Mesothelial cell of epicardium (in vitro differentiated cells): Measurements from ENCODE around the gene ZNF691. TPM values are rescaled to one million over a fixed set of nuclear protein-coding genes. Genes with fewer than 3 reads are reported as not detected.

Source experiments
- DNase-seq, 2 experiments: peaks; one replicate each; pipeline ENCODE4 v3.0.0; 2021; ENCODE audit warnings: low spot score in 2 of 2; ENCODE audit not compliant: unreplicated experiment in 2 of 2
- H3K27ac Mint-ChIP-seq: 2 replicates; pipeline ENCODE4 v1.8.0; 2021; ENCODE audit warnings: mixed read lengths
- H3K27me3 Mint-ChIP-seq: 2 replicates; pipeline ENCODE4 v1.8.0; 2021; ENCODE audit warnings: low read depth, mixed read lengths
- H3K36me3 Mint-ChIP-seq: 2 replicates; pipeline ENCODE4 v1.8.0; 2021; ENCODE audit warnings: mixed read lengths
- H3K4me1 Mint-ChIP-seq: 2 replicates; pipeline ENCODE4 v1.8.0; 2021; ENCODE audit warnings: mixed read lengths
- H3K4me3 Mint-ChIP-seq: 2 replicates; pipeline ENCODE4 v1.8.0; 2021; ENCODE audit warnings: mild to moderate bottlenecking, moderate library complexity, mixed read lengths
- H3K9me3 Mint-ChIP-seq: 2 replicates; pipeline ENCODE4 v1.8.0; 2021; ENCODE audit warnings: mixed read lengths
- total RNA-seq: library from RNA; stranded (reverse); gene quantifications from 3 replicates; pipeline ENCODE4 v1.2.1, GENCODE V29; 2021
- TF ChIP-seq, protein P1 (sequence below): fragments of 200-600 bp; sonication (generic); IDR thresholded peaks from one replicate; pipeline ENCODE4 v1.5.0; 2021; ENCODE audit warnings: antibody characterized with exemption; ENCODE audit not compliant: unreplicated experiment

Gene ZNF691
- total RNA-seq, 1 donor from 2014 or later: 15.2 TPM

- peaks cover 14% of the 10 kb centered on the region for H3K9me3 Mint-ChIP-seq
- H3K27me3 Mint-ChIP-seq: no peaks in the 10 kb centered on the region
- peak overlapping the region; percentile 91 for H3K4me3 Mint-ChIP-seq
- H3K4me1 Mint-ChIP-seq: peaks cover 19% of the 10 kb centered on the region
- H3K27ac Mint-ChIP-seq: no peak overlapping the region
- H3K36me3 Mint-ChIP-seq: peaks cover 42% of the 10 kb centered on the region
- DNase-seq: no peak
- TF ChIP-seq, protein P1, sequence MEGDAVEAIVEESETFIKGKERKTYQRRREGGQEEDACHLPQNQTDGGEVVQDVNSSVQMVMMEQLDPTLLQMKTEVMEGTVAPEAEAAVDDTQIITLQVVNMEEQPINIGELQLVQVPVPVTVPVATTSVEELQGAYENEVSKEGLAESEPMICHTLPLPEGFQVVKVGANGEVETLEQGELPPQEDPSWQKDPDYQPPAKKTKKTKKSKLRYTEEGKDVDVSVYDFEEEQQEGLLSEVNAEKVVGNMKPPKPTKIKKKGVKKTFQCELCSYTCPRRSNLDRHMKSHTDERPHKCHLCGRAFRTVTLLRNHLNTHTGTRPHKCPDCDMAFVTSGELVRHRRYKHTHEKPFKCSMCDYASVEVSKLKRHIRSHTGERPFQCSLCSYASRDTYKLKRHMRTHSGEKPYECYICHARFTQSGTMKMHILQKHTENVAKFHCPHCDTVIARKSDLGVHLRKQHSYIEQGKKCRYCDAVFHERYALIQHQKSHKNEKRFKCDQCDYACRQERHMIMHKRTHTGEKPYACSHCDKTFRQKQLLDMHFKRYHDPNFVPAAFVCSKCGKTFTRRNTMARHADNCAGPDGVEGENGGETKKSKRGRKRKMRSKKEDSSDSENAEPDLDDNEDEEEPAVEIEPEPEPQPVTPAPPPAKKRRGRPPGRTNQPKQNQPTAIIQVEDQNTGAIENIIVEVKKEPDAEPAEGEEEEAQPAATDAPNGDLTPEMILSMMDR: no peak
These were observed 1.5 kb downstream of the ZNF691 start for GRCh38 chr1:42847721-42848460.

- Mint-ChIP-seq H3K36me3 (peaks cover 42% of the 10 kb centered on the region), H3K27me3 (no peaks in the 10 kb centered on the region), H3K4me3 (no peak overlapping the region), H3K9me3 (peaks cover 14% of the 10 kb centered on the region), H3K4me1 (peaks cover 19% of the 10 kb centered on the region), H3K27ac (no peak overlapping the region)
- DNase-seq: no peak
- TF ChIP-seq, protein P1: no peak
These were observed 2.6 kb downstream of the ZNF691 start for GRCh38 chr1:42848823-42849537.

- no peak for DNase-seq
- H3K4me3 Mint-ChIP-seq: no peak overlapping the region
- H3K27me3 Mint-ChIP-seq: no peaks in the 10 kb centered on the region
- no peak overlapping the region for H3K27ac Mint-ChIP-seq
- H3K9me3 Mint-ChIP-seq: peaks cover 14% of the 10 kb centered on the region
- TF ChIP-seq, protein P1: no peak
- H3K4me1 Mint-ChIP-seq: peaks cover 19% of the 10 kb centered on the region
- peaks cover 43% of the 10 kb centered on the region for H3K36me3 Mint-ChIP-seq
These were observed 3.5 kb downstream of the ZNF691 start for GRCh38 chr1:42849944-42850343.

DNA sequence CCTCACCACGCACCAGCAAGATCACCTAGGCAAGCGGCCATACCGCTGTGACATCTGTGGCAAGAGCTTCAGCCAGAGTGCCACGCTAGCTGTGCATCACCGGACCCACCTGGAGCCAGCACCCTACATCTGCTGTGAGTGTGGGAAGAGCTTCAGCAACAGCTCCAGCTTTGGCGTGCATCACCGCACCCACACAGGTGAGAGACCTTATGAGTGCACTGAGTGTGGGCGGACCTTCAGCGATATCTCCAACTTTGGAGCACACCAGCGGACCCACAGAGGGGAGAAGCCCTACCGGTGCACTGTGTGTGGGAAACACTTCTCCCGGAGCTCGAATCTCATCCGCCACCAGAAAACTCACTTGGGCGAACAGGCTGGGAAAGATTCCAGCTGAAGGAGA is 5.0 kb downstream of the ZNF691 start:
- Mint-ChIP-seq H3K27me3 (no peaks in the 10 kb centered on the region), H3K36me3 (peaks cover 46% of the 10 kb centered on the region), H3K27ac (no peak overlapping the region), H3K4me3 (no peak overlapping the region), H3K9me3 (peaks cover 18% of the 10 kb centered on the region), H3K4me1 (peaks cover 14% of the 10 kb centered on the region)
- TF ChIP-seq, protein P1: no peak
- DNase-seq: no peak

DNA sequence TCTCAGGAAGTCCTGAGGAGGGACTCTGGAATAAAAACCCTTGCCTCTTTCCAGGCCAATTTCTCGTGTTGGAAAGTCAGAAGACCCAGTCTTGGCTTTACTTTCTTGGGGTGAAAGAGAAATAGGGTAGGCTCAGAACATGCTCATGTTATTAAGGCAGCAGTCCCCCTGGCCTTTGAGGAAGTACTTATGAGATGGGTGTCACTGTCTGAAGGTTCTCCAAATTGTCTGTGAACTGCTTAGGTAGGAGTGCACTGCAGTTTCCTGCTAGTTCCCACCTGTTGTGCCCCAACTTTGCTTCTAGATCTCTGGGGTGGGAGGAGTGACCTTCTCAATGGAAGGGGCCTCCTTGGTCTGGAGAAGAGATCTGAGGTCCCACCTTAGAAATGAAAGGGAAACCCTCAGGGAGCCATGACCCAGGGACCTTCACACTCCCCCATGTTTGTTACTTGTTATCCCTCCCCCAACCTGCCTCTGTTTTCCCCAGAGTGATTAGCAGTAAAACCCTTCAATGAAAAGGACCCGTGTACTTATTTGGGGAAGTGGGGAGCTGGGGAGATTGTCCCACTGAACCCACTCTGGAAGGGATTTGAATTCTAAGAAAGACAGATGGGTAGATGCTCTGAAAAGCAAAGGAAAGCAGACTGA is 5.7 kb downstream of the ZNF691 start:
- Mint-ChIP-seq H3K9me3 (peaks cover 24% of the 10 kb centered on the region), H3K4me3 (no peak overlapping the region), H3K27me3 (no peaks in the 10 kb centered on the region), H3K27ac (no peak overlapping the region), H3K4me1 (peaks cover 11% of the 10 kb centered on the region), H3K36me3 (peaks cover 50% of the 10 kb centered on the region)
- TF ChIP-seq, protein P1: no peak
- DNase-seq: no peak
